ENCODE measurements around the gene TMEM236.

TMEM236 gene

DNA sequence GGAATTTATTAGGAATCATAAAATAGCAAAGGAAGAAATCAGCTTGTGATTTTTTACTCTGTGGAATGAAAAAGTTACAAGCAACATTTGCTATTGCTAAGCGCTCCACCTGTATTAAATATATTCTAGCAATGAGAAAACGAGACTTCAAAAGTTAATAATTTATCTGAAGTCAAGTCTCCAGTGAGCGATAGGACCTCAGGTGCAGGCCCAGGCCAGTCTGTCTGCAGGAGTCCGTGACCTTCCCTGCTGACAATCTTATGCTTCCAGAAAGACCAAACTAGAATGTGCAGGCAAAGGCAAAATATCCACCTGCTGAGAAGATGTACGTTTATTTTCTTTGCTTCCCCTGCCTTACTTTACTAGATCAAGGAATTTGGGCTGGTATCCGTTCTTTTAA is 79.9 kb downstream of the TMEM236 start:
- no peak for DNase-seq

DNA sequence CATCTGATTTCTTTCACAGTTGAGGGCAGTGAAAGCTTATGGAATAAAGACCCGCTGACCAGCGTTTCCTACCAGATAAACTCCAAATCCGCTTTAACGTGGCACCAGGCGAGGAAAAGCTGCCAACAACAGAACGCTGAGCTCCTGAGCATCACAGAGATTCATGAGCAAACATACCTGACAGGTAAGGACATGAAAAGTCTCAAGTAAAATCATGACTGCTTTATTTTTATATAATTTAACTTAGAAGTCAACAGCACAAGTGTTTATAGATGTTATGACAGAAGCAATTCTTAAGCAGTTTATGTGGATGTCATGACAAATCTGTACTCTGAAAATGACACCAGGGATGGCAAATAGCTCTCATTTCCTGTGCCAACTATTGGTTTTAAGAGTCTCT is 81.7 kb downstream of the TMEM236 start:
- no peak for DNase-seq

DNA sequence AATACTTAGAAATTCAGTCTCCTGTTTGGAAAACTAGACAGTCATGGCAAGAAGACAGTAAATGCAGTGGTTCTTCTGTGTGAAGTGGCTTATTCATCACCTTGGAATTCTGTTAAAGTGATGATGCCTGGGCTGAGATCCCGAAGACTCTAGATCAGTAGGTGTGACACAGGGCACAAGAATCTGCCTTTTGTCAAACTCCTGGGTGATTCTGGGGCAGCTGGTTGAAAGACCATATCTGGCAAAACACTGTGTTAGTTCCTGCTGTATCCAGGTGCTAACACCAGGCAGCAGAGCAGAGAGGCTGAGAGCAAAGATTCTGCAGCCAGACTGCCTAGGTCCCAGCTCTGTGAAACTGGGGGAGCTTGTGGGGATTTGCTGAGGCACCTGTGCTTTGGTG is 83.7 kb downstream of the TMEM236 start:
- no peak for DNase-seq

DNA sequence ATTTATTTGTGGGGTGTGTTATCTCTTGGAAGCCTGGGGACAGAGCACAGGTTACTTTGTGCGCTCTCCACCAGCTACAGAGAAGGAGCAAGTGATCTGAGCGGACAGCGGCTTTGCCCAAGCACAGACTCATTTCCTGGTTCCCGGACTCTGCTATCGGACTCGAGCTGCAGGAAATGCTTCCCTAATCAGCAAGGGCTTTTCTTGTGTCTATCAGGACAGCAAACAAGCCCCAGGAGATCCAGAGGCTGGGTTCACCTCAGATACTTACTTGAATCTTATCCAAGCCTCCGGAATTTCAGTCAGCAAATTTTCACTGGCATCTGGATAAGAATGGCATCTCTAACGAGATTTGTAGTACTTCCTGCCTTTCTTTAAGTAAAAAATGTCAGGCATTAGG is 84.9 kb downstream of the TMEM236 start:
- DNase-seq: peak; percentile 54

DNA sequence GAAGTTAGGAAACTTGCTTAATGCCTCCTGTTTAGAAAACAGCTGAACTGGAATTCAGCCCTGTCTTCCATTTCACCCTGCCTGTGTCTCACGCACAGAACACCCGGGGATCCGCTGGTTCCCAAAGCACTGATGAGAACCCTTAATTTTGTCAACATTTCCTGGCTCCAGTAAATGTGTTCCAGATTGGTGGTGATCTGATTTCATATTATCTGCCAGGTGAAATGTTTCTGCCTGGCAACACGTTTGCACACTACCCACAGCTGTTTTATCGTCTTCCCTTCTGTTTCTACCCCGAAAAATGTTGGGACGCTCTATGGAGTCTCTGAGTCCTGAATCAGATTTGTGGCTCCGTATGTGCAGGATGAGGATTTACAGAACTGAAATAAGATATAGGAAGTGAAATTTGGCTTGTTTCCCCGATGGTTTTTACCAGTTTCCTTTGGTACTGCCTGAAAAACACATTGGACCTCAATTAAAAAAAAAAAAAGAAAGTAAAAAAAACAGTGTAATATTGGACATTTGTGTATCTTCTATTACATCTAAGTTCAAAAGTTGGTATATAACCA is 86.2 kb downstream of the TMEM236 start:
- DNase-seq: no peak

DNA sequence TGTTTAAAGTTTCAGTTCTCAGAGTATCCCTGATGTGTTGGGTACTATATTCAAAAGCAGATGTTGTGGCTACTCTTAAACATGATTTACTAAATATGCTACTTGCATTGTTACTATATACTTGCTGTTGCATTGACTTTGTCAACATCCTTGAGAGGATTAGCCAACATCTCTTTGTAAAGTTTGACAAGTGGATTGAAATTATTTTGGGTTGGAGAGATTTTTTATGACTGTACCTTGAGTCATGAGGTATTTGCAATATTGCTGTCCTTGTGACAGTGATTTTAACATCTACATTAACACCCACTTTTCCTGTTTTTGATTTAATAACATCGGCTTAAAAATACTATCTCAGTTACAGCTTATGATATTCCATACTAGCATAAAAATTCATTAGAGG is 89.0 kb downstream of the TMEM236 start:
- no peak for DNase-seq

DNA sequence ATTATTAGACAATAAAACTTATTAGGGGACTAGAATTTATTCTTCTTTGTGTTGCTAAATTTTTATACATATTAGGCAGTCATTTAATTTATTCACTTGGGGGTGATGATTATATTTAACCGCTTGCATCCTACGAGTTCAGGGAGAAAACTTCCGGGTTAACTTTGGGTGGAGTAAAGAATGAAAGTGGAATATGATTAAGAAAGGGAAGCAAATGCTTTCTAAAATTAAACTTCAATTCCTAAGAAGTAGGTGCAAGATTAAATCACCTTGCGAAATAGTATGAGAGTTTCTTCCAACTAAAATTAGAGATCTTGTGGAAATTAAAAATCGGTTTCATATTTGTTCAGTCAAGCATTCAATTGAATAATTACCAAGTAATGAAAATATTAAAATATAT is 90.6 kb downstream of the TMEM236 start:
- DNase-seq: no peak

DNA sequence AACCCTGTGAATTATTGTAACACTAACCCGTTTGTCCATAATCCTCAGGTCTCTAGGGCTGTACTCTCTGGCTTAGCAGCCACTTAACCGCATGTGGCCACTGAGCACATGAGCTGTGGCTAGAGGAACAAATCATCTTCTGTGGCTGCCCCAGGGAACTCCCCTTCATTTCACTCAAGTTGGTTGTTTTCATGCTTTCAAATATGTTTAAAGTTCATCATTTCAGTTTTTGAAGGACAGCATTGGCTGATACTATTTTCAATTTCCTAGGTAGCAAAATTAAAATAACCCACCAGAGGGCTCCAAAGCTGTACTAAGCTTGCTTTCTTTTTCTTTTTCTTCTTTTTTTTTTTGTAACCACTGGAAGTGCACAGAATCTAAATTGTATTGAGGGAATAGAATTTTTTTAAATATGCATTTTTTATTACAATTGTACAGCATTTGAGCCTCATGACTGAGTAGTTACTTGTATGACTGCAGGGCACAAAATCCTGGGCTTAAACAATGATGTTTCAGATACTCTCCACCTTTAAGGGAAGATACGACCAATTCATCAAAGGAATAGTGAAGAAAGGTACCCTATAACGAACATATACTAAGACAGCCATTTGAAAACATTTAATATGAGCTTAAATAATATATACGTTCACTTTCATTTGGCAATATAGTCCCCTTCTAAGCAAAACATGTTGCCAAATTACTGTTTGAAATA is 95.7 kb downstream of the TMEM236 start:
- peak; percentile 62 for DNase-seq

DNA sequence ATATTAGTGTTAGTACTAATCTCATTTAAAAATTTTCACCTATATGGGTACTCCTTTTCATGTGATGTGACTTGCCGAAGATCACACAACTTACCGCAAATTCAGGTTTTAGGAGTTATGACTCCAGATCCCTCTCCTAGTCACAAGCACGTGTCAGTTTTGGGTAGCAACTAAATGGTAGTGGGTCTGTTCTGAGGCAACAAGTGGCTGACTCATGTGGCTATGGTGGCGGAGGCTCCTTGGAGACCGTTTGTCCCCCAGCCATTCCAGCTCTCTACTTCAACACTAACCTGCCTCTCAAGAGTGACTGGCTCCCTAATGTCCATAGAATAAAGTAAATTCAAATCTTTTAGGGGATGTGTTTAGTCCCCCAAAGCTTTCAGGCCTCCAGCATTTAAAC is 96.6 kb downstream of the TMEM236 start:
- DNase-seq: no peak
